ENCODE data around the gene STUB1.

STUB1 gene

DNA sequence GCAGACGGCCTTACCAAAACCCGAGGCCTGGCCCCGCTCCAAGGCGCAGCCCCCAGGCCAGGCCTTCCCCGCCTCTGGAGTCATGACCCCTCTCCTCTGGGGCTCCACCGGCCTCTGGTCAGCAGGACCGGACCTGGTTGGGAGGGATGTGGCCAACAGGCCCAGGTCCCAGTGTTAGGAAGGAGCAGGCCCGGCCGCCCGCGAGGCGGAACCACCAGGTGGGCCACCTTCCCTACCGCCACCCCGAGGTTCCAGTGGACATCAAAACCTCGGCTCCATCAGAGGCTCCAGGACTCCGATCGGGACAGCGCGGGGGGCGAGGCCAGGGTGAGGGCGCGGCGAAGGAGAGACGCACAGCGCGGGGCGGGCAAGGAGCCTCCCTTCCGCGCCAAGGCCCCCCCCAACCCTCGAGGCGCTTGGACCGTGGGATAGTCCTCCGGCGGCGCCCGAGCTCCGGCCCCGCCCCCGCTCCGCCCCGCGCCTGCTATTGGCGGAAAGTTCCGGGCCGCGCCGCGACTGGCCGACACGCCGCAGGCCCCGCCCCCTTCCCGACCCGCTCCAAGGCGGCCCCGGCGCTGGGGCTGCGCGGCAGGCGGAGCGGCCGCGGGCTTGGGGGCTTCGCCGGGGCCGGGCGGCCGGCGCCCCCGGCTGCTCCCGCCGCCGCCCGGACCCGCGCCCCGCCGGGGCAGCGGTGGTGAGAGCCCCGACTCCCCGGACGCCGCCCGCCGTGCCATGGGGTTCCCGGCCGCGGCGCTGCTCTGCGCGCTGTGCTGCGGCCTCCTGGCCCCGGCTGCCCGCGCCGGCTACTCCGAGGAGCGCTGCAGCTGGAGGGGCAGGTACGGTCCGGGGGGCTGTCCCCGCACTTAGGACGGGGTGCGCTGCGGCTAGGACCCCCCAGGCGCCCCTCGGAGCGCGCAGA lies 34.6 kb downstream of the STUB1 start, which contains the start of gene METRN:
Gene METRN (plus strand): TSS at position 561 of the 919 bp plus-strand sequence. CDS start 172 bp downstream, at position 733.
- DNase-seq = peak; percentile 82 to 86

DNA sequence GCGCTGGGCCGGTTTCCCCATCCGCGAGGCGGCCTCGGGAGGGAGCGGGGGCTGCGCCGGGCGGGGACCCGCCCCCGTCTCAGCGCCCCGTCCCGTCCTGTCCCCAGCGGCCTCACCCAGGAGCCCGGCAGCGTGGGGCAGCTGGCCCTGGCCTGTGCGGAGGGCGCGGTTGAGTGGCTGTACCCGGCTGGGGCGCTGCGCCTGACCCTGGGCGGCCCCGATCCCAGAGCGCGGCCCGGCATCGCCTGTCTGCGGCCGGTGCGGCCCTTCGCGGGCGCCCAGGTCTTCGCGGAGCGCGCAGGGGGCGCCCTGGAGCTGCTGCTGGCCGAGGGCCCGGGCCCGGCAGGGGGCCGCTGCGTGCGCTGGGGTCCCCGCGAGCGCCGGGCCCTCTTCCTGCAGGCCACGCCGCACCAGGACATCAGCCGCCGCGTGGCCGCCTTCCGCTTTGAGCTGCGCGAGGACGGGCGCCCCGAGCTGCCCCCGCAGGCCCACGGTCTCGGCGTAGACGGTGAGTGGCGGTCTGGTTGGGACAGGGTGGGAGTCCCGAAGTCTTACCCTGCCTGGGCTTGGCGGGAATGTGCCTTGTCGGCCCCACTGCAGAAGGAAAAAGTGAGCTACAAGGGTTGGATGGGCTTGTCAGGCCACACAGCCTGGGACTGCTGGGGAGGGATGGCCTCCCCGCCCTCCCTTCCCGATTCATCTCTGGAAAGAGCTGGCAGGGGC lies 35.4 kb downstream of the STUB1 start:
- DNase-seq = no peak

DNA sequence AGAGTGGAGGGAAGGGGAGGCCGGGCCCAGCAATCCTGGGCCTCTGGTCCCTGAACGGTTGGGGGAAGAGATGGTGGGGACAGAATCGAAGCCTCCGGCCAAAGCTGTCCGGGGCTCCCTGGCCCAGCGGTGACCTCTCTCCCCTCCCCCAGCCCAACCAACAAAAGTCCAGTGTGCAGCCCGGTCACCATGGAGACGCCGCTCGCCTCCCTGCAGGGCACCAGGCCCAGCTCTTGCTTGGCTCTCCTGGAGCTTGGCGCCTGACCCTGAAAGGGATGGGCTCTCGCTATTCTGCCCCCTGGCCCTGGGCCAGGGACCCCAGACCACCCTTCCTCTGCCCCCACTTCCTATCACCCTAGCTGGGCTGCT lies 36.0 kb downstream of the STUB1 start:
- peak; percentile 86 to 89 for DNase-seq

DNA sequence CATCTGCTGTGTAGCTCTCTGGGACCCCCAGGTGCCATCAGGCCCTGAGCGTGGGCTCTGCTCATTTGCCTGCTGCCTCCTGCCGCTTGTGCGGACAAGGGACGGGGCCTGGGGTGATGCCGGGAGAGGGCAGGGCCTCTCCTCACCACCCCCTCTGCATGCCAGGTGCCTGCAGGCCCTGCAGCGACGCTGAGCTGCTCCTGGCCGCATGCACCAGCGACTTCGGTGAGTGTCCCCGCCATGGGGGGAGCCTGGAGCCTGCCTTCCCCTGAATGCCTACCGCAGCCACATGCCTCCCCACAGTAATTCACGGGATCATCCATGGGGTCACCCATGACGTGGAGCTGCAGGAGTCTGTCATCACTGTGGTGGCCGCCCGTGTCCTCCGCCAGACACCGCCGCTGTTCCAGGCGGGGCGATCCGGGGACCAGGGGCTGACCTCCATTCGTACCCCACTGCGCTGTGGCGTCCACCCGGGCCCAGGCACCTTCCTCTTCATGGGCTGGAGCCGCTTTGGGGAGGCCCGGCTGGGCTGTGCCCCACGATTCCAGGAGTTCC lies 36.6 kb downstream of the STUB1 start:
- no peak for DNase-seq

DNA sequence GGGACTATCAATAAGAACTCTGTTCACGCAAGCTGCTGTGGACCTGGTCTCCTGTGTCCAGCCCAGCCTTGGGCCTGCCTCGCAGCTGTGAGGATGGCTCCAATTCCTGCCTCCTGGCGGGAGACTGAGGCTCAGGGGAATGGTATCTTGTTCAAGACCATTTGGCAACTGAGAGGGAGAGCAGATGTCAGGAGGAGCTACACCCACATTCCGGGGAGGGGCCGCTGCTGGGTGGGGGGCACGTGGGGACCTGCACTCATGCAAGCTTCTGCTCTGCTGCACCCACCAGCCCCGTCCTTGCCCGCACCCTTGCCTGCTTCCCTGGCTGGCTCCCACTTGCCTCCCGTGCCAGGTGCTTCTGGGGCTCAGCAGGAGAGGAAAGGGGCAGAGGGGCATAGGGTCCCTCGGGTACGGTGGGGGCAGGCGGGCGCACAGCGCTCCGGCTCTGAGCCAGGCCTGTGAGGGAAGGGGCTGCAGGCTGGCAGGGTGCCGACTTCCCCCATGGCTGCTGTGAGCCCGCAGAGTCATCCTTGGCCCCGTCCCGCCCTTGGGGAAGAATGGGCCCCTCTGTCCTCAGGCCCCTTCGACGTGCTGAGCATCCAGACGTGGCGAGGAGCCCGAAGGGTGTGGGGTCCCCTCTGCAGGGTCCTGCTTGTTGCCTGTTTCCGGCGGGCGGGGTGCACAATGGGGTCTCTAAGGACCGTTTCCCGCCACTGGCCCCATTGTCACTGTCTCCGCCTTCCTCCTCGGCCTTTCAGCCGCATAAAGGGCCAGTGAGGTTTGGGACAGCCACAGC lies 37.4 kb downstream of the STUB1 start:
- DNase-seq = no peak

DNA sequence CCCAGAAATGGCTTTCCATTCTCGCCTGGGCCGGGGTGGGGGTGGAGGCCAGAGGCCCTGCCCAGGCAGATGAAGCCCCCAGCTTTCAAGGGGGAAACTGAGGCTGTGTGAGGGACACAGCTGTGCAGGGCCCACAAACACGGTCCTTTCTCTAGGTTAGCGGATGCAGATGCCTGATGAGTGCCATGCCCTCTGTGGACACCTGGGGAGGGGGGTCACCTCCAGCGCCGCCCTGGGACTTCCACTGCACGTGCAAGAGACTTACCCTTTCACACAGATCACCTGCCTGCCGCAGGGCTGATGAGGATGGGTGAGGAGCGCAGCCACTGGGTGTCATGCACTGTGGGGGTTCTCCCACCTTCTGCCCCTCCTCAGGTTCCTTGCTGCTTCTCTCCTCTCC lies 38.2 kb downstream of the STUB1 start:
- DNase-seq = no peak

DNA sequence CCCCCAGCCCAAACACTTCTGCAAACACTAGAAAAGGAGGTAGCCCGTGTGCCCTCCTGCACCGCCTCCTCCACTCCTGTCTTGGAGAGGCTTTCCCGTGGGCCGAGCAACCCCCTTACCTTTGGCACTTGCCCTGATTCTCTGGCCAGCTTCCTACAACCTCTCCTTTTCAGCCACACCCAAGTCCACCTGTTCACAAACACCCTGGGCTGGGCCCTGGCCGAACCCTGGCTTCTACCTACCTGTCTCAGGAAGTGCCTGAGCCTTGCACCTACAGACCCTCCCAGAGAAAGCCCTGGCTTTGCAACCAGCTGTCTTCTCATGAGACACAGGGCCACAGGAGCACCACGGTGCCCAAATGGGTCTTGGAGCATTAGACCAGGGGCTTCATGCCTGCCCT lies 38.7 kb downstream of the STUB1 start:
- DNase-seq = no peak

DNA sequence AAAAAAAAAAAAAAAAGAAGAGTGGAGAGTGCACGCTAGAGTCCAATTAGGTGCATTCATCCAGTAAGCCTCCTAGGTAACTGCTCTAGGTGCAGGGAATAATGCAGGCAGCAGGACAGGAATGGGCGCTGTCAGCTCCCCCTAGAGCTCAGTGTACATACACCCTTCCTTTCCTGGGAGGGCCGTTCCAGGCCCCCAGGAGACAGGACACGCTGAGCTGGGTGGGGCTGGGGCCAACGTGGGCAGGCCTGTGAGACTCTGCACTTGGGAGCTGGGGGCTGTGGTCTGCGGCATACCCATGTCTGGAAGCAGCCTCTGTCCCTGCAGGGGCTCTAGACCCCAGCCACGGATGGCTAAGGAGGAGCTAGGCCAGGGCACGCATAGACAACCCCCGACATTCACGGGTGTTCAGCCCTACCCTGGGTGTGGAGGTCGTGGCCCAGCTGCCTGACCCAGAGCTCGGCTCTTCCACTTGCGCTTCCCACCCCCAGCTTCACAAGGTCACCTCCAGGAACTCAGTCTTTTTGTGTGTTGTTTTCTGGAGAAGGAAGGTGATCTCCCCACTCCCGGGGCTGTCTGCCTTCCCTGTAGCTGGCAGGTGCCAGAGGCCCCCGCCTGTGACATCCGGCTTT lies 39.7 kb downstream of the STUB1 start:
- DNase-seq = no peak

GRCh38 chr16:720447-720989 lies 40.3 kb downstream of the STUB1 start:
- DNase-seq = peak; percentile 41 to 52

GRCh38 chr16:720990-721764 lies 41.0 kb downstream of the STUB1 start, which contains the start of gene ANTKMT:
TSS of gene ANTKMT (plus strand) at chr16:721146. CDS start at chr16:721275, 129 bp downstream.
- DNase-seq = peak; percentile 58 to 77

GRCh38 chr16:721765-722540 lies 41.7 kb downstream of the STUB1 start:
- DNase-seq = no peak

DNA sequence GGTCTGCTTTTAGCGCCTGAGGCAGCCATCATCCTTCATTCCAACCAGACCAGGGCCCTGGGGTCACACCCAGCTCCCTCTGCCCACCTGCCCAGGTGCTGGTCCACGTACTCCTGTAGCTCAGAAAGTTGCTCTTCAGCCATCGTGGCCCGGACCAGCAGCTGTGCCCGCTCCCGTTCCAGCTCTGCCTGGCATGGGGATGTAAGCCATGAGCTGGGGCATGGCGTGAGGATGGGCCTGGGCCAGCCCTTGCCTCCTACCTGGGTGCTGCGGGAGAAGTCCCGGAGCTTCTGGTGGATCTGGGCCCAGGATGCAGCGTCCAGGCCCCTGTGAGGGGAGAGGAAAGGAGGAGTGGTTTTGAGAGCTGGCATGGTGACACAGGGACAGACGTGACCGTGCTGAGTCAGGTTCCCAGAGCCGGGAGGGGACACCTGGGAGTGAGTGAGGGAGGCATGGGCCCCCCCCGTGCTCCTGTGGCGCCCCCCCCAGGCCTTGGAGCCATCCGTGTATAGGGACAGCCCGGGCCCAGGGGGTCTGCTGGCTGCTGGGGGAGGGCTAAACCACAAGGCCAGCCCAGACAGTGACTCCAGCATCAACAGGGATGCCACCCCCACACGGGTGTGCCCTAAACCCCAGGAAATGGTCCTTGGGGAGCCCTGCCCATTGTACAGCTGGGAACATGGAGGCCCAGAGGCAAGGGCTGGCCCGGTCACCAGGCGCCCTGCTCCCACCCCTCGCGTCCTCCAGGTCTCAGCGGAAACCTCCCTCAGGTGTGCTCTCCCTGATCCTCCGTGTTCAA lies 42.8 kb downstream of the STUB1 start:
- no peak for DNase-seq

- no peak for DNase-seq
Observed at GRCh38 chr16:723695-724094, 43.5 kb downstream of the STUB1 start.

GRCh38 chr16:724188-725040 lies 44.2 kb downstream of the STUB1 start:
- DNase-seq = no peak

DNA sequence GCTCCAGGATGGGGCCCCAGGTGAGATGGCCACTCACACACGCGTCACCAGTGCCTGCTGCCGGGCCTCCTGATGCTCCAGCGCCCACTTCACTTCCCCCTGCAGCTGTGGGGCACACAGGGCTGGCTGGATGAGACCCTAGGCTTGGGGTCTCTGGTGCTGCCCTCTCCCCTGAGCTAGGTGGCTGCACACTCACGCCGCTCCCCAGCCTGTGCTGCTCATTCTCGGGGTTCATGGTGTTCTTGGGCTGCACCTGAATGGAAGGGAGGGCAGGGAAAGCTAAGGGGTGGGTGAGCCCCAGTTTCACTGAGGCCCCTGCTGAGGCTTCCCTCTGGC lies 44.8 kb downstream of the STUB1 start:
- DNase-seq = no peak

DNA sequence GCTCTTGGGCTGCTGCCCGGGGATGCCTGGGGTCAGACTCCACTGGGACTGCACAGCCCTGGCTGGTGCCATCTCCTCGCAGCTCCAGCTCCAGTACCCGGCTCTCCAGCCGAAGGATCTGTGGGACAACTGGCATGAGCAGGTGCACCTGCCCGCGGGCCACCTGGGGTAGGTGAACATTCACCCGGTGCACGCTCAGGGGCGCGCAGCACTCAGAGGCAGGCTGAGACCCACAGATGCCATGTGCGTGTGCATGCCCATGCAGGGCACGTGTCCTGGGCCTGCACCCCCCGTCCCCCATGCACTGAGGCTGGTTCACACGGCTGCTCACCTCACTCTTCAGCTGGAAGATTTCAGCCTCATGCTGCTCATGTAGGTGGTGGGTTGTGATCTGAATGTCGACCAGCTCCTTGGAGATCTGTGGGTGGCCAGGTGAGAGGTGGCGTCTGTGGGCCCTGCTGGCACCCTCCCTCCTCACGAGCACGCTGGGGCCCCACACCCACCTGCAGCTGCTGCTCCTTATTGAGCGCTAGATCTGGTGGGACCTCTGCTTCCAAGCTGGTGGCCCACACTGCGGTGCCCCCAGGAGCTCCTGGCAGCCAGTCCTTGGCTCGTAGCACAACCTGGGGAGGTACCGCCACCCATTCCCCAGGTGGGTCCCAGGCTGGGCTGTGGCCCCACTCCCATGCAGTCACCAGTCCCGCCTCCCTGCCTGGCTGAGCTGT lies 45.4 kb downstream of the STUB1 start:
- DNase-seq = no peak

- no peak for DNase-seq
Observed at GRCh38 chr16:726188-726437, 45.9 kb downstream of the STUB1 start.

Measured in hippocampal formation (tissue), 2 donors.